Peyer's patch (tissue), 4 donors: ENCODE measurements around the gene SESTD1.

ENCODE experiments used
- POLR2A ChIP-seq, 2 donors: fragments of 450-650 bp; IDR thresholded peaks; one replicate each; pipeline ENCODE4 v1.5.1; 2017; ENCODE audit warnings: antibody characterized with exemption in 2 of 2, mild to moderate bottlenecking in 2 of 2, moderate library complexity in 2 of 2
- TF ChIP-seq, protein P1 (sequence below), 6 experiments: fragments of 450-650 bp in 4 of 6; fragments of 200-600 bp in 2 of 6; sonication (generic) in 1 of 6; IDR thresholded peaks; one replicate each; pipeline ENCODE4 v1.5.1; 2017 to 2019; ENCODE audit warnings: antibody characterized with exemption in 6 of 6, mild to moderate bottlenecking in 3 of 6, moderate library complexity in 1 of 6

DNA sequence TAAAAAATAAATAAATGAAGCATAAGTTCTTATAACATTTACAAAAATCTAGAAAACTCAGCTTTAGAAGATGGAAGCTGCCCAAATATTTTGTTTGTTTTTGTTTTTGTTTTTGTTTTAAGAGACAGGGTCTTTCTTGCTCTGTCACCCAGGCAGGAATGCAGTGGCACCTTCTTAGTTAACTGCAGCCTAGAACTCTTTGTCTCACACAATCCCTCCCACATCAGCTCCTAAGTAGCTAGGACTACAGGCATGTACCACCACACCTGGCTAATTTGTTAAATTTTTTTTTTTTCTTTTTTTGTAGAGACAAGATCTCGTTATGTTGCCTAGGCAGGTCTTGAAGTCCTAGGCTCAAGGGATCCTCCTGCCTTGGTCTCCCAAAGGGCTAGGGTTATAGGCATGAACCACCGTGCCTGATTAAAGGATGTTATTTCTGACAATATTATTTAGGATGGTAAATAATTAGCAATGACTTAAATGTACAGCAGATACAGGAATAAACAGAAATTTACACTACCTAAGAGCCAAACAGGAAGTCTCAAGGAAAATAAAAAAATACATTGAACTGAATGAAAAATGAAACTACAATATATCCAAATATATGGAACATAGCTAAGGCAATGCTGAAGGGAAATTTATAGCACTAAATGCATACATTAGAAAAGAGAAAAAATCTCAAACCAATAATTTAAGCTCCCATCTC lies 17.2 kb downstream of the SESTD1 start:
- TF ChIP-seq, protein P1, sequence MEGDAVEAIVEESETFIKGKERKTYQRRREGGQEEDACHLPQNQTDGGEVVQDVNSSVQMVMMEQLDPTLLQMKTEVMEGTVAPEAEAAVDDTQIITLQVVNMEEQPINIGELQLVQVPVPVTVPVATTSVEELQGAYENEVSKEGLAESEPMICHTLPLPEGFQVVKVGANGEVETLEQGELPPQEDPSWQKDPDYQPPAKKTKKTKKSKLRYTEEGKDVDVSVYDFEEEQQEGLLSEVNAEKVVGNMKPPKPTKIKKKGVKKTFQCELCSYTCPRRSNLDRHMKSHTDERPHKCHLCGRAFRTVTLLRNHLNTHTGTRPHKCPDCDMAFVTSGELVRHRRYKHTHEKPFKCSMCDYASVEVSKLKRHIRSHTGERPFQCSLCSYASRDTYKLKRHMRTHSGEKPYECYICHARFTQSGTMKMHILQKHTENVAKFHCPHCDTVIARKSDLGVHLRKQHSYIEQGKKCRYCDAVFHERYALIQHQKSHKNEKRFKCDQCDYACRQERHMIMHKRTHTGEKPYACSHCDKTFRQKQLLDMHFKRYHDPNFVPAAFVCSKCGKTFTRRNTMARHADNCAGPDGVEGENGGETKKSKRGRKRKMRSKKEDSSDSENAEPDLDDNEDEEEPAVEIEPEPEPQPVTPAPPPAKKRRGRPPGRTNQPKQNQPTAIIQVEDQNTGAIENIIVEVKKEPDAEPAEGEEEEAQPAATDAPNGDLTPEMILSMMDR (IDR thresholded peaks at IDR 0.05) = no peak
- no peak for TF ChIP-seq POLR2A (IDR thresholded peaks at IDR 0.05)
